COLO829 (cell line): ENCODE results near the gene ARHGAP32.
A peak's percentile ranks its signal among the peaks of the same experiment; 100 is the strongest.

Source experiments
- DNase-seq: peaks from one replicate; pipeline ENCODE4 v3.0.0; 2012; ENCODE audit warnings: low spot score

The ARHGAP32 gene

GRCh38 chr11:129192150-129192549 lies at the start of gene ARHGAP32:
Gene ARHGAP32 (minus strand): TSS chr11:129192325. CDS start chr11:129192198, 127 bp downstream.
- no peak for DNase-seq

- no peak for DNase-seq
Observed at GRCh38 chr11:129239207-129239606, 47.1 kb upstream of the ARHGAP32 start.

- no peak for DNase-seq
Observed at GRCh38 chr11:129237880-129238638, 45.9 kb upstream of the ARHGAP32 start.

GRCh38 chr11:129237456-129237855 lies 45.3 kb upstream of the ARHGAP32 start:
- DNase-seq = no peak

- DNase-seq = no peak
Observed at GRCh38 chr11:129236850-129237249, 44.7 kb upstream of the ARHGAP32 start.

GRCh38 chr11:129234978-129235377 lies 42.9 kb upstream of the ARHGAP32 start:
- no peak for DNase-seq

GRCh38 chr11:129230006-129230405 lies 37.9 kb upstream of the ARHGAP32 start:
- no peak for DNase-seq

GRCh38 chr11:129226207-129226798 lies 34.2 kb upstream of the ARHGAP32 start:
- no peak for DNase-seq

GRCh38 chr11:129225190-129225589 lies 33.1 kb upstream of the ARHGAP32 start:
- peak; percentile 14 for DNase-seq

- no peak for DNase-seq
Observed at GRCh38 chr11:129224538-129224937, 32.4 kb upstream of the ARHGAP32 start.

GRCh38 chr11:129223701-129224149 lies 31.6 kb upstream of the ARHGAP32 start:
- DNase-seq = no peak

GRCh38 chr11:129223260-129223659 lies 31.1 kb upstream of the ARHGAP32 start:
- no peak for DNase-seq

GRCh38 chr11:129222158-129222557 lies 30.0 kb upstream of the ARHGAP32 start:
- no peak for DNase-seq

- DNase-seq = no peak
Observed at GRCh38 chr11:129215506-129216245, 23.6 kb upstream of the ARHGAP32 start.

- DNase-seq = no peak
Observed at GRCh38 chr11:129214710-129215295, 22.7 kb upstream of the ARHGAP32 start.

- no peak for DNase-seq
Observed at GRCh38 chr11:129213261-129213660, 21.1 kb upstream of the ARHGAP32 start.

- DNase-seq = no peak
Observed at GRCh38 chr11:129211397-129211796, 19.3 kb upstream of the ARHGAP32 start.

- DNase-seq = no peak
Observed at GRCh38 chr11:129210831-129211181, 18.7 kb upstream of the ARHGAP32 start.

- DNase-seq = no peak
Observed at GRCh38 chr11:129209891-129210830, 18.0 kb upstream of the ARHGAP32 start.

GRCh38 chr11:129208863-129209262 lies 16.7 kb upstream of the ARHGAP32 start:
- DNase-seq = no peak

- DNase-seq = no peak
Observed at GRCh38 chr11:129204150-129204838, 12.2 kb upstream of the ARHGAP32 start.
